SK-N-SH treated with all-trans-retinoic acid at 6 μM for 48 hours (cell line): ENCODE data around the gene PFKFB2.
"Not testable (repeated sequence)": the region's sequence is repeated elsewhere in the genome, so short reads cannot be mapped to it uniquely, and the experiment has no call there.

Source experiments
- ATAC-seq: fragments of 200-7000 bp; cut with Tn5 transposase; 3 replicates; pipeline ENCODE4 v1.9.1; 2020; ENCODE audit warnings: mild to moderate bottlenecking, moderate library complexity
- ARNTL ChIP-seq: fragments of 450-650 bp; formaldehyde crosslinking; IDR thresholded peaks from 2 replicates; pipeline ENCODE4 v1.5.0; 2020; ENCODE audit warnings: low read depth, mild to moderate bottlenecking, moderate library complexity, borderline replicate concordance
- BACH2 ChIP-seq: fragments of 250-450 bp; sonication (Bioruptor Pico); IDR thresholded peaks from 2 replicates; pipeline ENCODE4 v1.9.0; 2021; ENCODE audit warnings: mild to moderate bottlenecking, borderline replicate concordance
- CREB5 ChIP-seq: fragments of 250-450 bp; sonication (Bioruptor Pico); IDR thresholded peaks from 2 replicates; pipeline ENCODE4 v1.5.1; 2020; ENCODE audit warnings: low read depth, mild to moderate bottlenecking, moderate library complexity
- CSDC2 ChIP-seq: fragments of 250-450 bp; sonication (Bioruptor Pico); IDR thresholded peaks from 2 replicates; pipeline ENCODE4 v1.5.0; 2020; ENCODE audit warnings: mild to moderate bottlenecking, moderate library complexity
- CSRNP3 ChIP-seq: fragments of 250-450 bp; sonication (Bioruptor Pico); IDR thresholded peaks from 2 replicates; pipeline ENCODE4 v1.5.1; 2021; ENCODE audit warnings: mild to moderate bottlenecking, moderate library complexity
- ESRRG ChIP-seq: fragments of 250-450 bp; sonication (Bioruptor Pico); IDR thresholded peaks from 2 replicates; pipeline ENCODE4 v1.6.1; 2021; ENCODE audit warnings: mild to moderate bottlenecking
- ISL1 ChIP-seq: fragments of 250-450 bp; sonication (Bioruptor Pico); IDR thresholded peaks from 2 replicates; pipeline ENCODE4 v2.1.2; 2022; ENCODE audit warnings: mild to moderate bottlenecking, moderate library complexity
- OSR1 ChIP-seq: fragments of 250-450 bp; sonication (Bioruptor Pico); IDR thresholded peaks from 2 replicates; pipeline ENCODE4 v1.8.0; 2022; ENCODE audit warnings: moderate library complexity, mild to moderate bottlenecking, inconsistent platforms
- PATZ1 ChIP-seq: fragments of 250-450 bp; sonication (Bioruptor Pico); IDR thresholded peaks from 2 replicates; pipeline ENCODE4 v1.8.0; 2020; ENCODE audit warnings: mild to moderate bottlenecking, moderate library complexity, borderline replicate concordance
- POU6F1 ChIP-seq: fragments of 250-450 bp; sonication (Bioruptor Pico); IDR thresholded peaks from 2 replicates; pipeline ENCODE4 v1.8.0; 2021; ENCODE audit warnings: low read depth, mild to moderate bottlenecking, moderate library complexity, borderline replicate concordance
- PPARA ChIP-seq: fragments of 250-450 bp; sonication (Bioruptor Pico); IDR thresholded peaks from 2 replicates; pipeline ENCODE4 v1.5.0; 2020; ENCODE audit warnings: mild to moderate bottlenecking, borderline replicate concordance
- SNAI2 ChIP-seq: fragments of 250-450 bp; sonication (Bioruptor Pico); IDR thresholded peaks from 2 replicates; pipeline ENCODE4 v1.5.0; 2020; ENCODE audit warnings: mild to moderate bottlenecking, moderate library complexity
- TCF4 ChIP-seq: fragments of 250-450 bp; sonication (Bioruptor Pico); IDR thresholded peaks from 2 replicates; pipeline ENCODE4 v1.8.0; 2021; ENCODE audit warnings: mild to moderate bottlenecking, moderate library complexity, borderline replicate concordance
- TSHZ2 ChIP-seq: fragments of 250-450 bp; sonication (Bioruptor Pico); IDR thresholded peaks from 2 replicates; pipeline ENCODE4 v1.5.0; 2020; ENCODE audit warnings: mild to moderate bottlenecking, moderate library complexity
- ZC3H10 ChIP-seq: fragments of 250-450 bp; sonication (Bioruptor Pico); IDR thresholded peaks from 2 replicates; pipeline ENCODE4 v1.5.1; 2021; ENCODE audit warnings: mild to moderate bottlenecking, moderate library complexity
- ZFP3 ChIP-seq: fragments of 250-450 bp; sonication (Bioruptor Pico); IDR thresholded peaks from 2 replicates; pipeline ENCODE4 v1.5.0; 2020; ENCODE audit warnings: mild to moderate bottlenecking, moderate library complexity
- ZFP30 ChIP-seq: fragments of 450-650 bp; formaldehyde crosslinking; IDR thresholded peaks from 2 replicates; pipeline ENCODE4 v1.5.0; 2022; ENCODE audit warnings: mild to moderate bottlenecking, moderate library complexity
- ZNF565 ChIP-seq: fragments of 450-650 bp; formaldehyde crosslinking; conservative IDR thresholded peaks from 2 replicates; pipeline ENCODE4 v1.5.0; 2020; ENCODE audit warnings: low read depth, mild to moderate bottlenecking, moderate library complexity
- ZNF70 ChIP-seq: fragments of 450-650 bp; formaldehyde crosslinking; IDR thresholded peaks from 2 replicates; pipeline ENCODE4 v1.5.0; 2020; ENCODE audit warnings: mild to moderate bottlenecking, moderate library complexity
- ZNF8 ChIP-seq: fragments of 450-650 bp; formaldehyde crosslinking; IDR thresholded peaks from 2 replicates; pipeline ENCODE4 v1.5.0; 2020; ENCODE audit warnings: mild to moderate bottlenecking, moderate library complexity

Gene PFKFB2

GRCh38 chr1:207036865-207037264 lies 16.2 kb upstream of the PFKFB2 start:
- no peak for TF ChIP-seq PPARA (CRISPR knock-in tag)
- TF ChIP-seq ZFP3 (CRISPR knock-in tag): no peak
- no peak for TF ChIP-seq CSRNP3 (CRISPR knock-in tag)
- TF ChIP-seq ZNF565 (CRISPR knock-in tag): no peak
- no peak for ATAC-seq

- TF ChIP-seq TSHZ2 (CRISPR knock-in tag) (no peak), PPARA (CRISPR knock-in tag) (no peak), CSDC2 (no peak), CSRNP3 (CRISPR knock-in tag) (no peak), ISL1 (CRISPR knock-in tag) (no peak), ESRRG (CRISPR knock-in tag) (no peak), BACH2 (CRISPR knock-in tag) (no peak), ARNTL (CRISPR knock-in tag) (no peak), TCF4 (no peak), PATZ1 (CRISPR knock-in tag) (no peak), ZNF70 (CRISPR knock-in tag) (no peak)
- TF ChIP-seq, all 23 proteins: peak for 0
- peak; percentile 34 for ATAC-seq
Observed at GRCh38 chr1:207039380-207040180, 13.5 kb upstream of the PFKFB2 start.

- TF ChIP-seq ZNF8 (CRISPR knock-in tag): no peak
- TF ChIP-seq ISL1 (CRISPR knock-in tag): no peak
- no peak for TF ChIP-seq ESRRG (CRISPR knock-in tag)
- TF ChIP-seq TCF4: no peak
- no peak for TF ChIP-seq SNAI2 (CRISPR knock-in tag)
- TF ChIP-seq ZC3H10 (CRISPR knock-in tag): no peak
- no peak for TF ChIP-seq ZFP3 (CRISPR knock-in tag)
- peak; percentile 73 for ATAC-seq
Observed at GRCh38 chr1:207040181-207040533, 12.9 kb upstream of the PFKFB2 start.

- not testable (repeated sequence) for ATAC-seq
Observed at GRCh38 chr1:207041397-207041796, 11.7 kb upstream of the PFKFB2 start.

GRCh38 chr1:207045453-207045852 lies 7.6 kb upstream of the PFKFB2 start:
- ATAC-seq: no peak
- no peak for TF ChIP-seq OSR1
- TF ChIP-seq ZNF8 (CRISPR knock-in tag): no peak
- no peak for TF ChIP-seq CSRNP3 (CRISPR knock-in tag)
- TF ChIP-seq ZNF565 (CRISPR knock-in tag): no peak
- TF ChIP-seq CSDC2: no peak
- no peak for TF ChIP-seq ZFP30 (CRISPR knock-in tag)
- TF ChIP-seq POU6F1 (CRISPR knock-in tag): no peak
- TF ChIP-seq ZNF70 (CRISPR knock-in tag): no peak
- no peak for TF ChIP-seq CREB5 (CRISPR knock-in tag)
- no peak for TF ChIP-seq ARNTL (CRISPR knock-in tag)
- no peak for TF ChIP-seq PPARA (CRISPR knock-in tag)
